Osteoblast (primary cell): ENCODE results near the gene BTC. TPM values are rescaled to one million over a fixed set of nuclear protein-coding genes. Genes with fewer than 3 reads are reported as not detected.

ENCODE experiments used
- DNase-seq: peaks from one replicate; pipeline ENCODE4 v3.0.0; 2011; ENCODE audit warnings: low spot score, mixed read lengths; ENCODE audit not compliant: insufficient read length; ENCODE audit errors: missing footprints
- H2AFZ ChIP-seq: 2 replicates; pipeline ENCODE4 v1.6.0; 2011; ENCODE audit warnings: mild to moderate bottlenecking, low read length
- H3K27ac ChIP-seq: 2 replicates; pipeline ENCODE4 v1.5.1; 2011; ENCODE audit warnings: mild to moderate bottlenecking, low read depth, low read length, moderate library complexity
- H3K27me3 ChIP-seq: 2 replicates; pipeline ENCODE4 v1.6.0; 2012; ENCODE audit warnings: mild to moderate bottlenecking, control low read depth, inconsistent platforms, low read length, moderate library complexity; ENCODE audit not compliant: insufficient read depth
- H3K36me3 ChIP-seq: 2 replicates; pipeline ENCODE4 v1.5.1; 2011; ENCODE audit warnings: mild to moderate bottlenecking, low read length, control low read depth, moderate library complexity; ENCODE audit not compliant: insufficient read depth
- H3K4me1 ChIP-seq: 2 replicates; pipeline ENCODE4 v1.5.1; 2011; ENCODE audit warnings: mild to moderate bottlenecking, low read length, control low read depth, moderate library complexity; ENCODE audit not compliant: insufficient read depth
- H3K4me2 ChIP-seq: 2 replicates; pipeline ENCODE4 v1.6.0; 2011; ENCODE audit warnings: mild to moderate bottlenecking, low read length; ENCODE audit not compliant: insufficient read depth
- H3K4me3 ChIP-seq: fragments of 200-600 bp; sonication (generic); 3 replicates; pipeline ENCODE4 v1.5.1; 2012; ENCODE audit warnings: mild to moderate bottlenecking, low read length, inconsistent platforms; ENCODE audit not compliant: insufficient read depth
- H3K79me2 ChIP-seq: 2 replicates; pipeline ENCODE4 v1.6.0; 2012; ENCODE audit warnings: mild to moderate bottlenecking, low read length, control low read depth, inconsistent platforms; ENCODE audit not compliant: insufficient read depth
- H3K9me3 ChIP-seq: 2 replicates; pipeline ENCODE4 v1.5.1; 2011; ENCODE audit warnings: low read depth, low read length, control low read depth
- H4K20me1 ChIP-seq: 2 replicates; pipeline ENCODE4 v1.6.0; 2012; ENCODE audit warnings: mild to moderate bottlenecking, low read length, control low read depth; ENCODE audit not compliant: insufficient read depth
- total RNA-seq: library from RNA; depleted of rRNA; stranded (reverse); fragments of >200 nt; gene quantifications from 2 replicates; pipeline ENCODE4 v1.2.3, GENCODE V29; 2012
- TF ChIP-seq, protein P1 (sequence below): IDR thresholded peaks from 2 replicates; pipeline ENCODE4 v1.5.1; 2011; ENCODE audit warnings: mild to moderate bottlenecking, low read depth, low read length, moderate library complexity; ENCODE audit errors: extremely low read depth

BTC gene, protein sequence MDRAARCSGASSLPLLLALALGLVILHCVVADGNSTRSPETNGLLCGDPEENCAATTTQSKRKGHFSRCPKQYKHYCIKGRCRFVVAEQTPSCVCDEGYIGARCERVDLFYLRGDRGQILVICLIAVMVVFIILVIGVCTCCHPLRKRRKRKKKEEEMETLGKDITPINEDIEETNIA
- 0.29 and 0.36 TPM in 2 replicates for total RNA-seq

DNA sequence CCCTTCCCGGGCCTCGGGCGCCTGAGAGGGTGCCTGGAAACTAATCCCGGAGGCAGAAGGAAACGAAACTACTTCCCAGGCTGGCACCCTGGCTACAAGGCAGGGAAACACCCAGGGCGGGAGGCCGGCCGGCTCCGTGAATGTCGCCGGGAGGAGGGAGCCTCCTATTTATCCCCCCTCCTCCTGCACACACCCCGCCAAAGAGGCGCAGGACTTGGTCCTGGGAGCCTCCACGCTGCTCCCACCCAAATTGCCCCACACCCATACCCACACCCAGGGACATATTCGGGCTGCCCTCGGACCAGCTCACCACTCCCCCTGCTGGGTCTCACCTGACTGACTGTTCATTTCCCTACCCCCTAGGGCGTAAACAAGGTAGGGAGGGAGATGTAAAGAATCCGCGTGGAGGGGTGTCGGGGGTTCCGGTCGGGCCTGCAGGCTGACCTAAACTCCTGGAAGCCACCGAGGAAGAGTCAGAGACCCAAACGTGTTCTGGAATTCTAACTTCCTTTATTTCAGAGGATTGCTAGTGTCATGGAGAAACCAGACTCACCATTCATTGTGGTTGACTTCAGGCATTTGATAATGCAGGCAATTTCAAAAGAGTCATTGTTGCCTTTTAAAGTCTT lies at the start of gene BTC:
TSS of gene BTC (minus strand) at position 142 of the 629 bp plus-strand sequence. CDS start 198 bp downstream, outside the sequence.
- Histone ChIP-seq H3K4me2 (peak within 1 kb of the TSS; percentile 88), H3K79me2 (no peaks in the 10 kb centered on the region), H3K4me3 (peak within 1 kb of the TSS; percentile 75), H4K20me1 (no peaks in the 10 kb centered on the region), H3K27ac (no peak within 1 kb of the TSS), H3K9me3 (no peaks in the 10 kb centered on the region), H3K36me3 (no peaks in the 10 kb centered on the region), H3K27me3 (peaks cover 64% of the 10 kb centered on the region), H2AFZ (peak within 1 kb of the TSS; percentile 71), H3K4me1 (no peaks in the 10 kb centered on the region)
- DNase-seq: peak; percentile 35
- TF ChIP-seq, protein P1, sequence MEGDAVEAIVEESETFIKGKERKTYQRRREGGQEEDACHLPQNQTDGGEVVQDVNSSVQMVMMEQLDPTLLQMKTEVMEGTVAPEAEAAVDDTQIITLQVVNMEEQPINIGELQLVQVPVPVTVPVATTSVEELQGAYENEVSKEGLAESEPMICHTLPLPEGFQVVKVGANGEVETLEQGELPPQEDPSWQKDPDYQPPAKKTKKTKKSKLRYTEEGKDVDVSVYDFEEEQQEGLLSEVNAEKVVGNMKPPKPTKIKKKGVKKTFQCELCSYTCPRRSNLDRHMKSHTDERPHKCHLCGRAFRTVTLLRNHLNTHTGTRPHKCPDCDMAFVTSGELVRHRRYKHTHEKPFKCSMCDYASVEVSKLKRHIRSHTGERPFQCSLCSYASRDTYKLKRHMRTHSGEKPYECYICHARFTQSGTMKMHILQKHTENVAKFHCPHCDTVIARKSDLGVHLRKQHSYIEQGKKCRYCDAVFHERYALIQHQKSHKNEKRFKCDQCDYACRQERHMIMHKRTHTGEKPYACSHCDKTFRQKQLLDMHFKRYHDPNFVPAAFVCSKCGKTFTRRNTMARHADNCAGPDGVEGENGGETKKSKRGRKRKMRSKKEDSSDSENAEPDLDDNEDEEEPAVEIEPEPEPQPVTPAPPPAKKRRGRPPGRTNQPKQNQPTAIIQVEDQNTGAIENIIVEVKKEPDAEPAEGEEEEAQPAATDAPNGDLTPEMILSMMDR: peak; percentile 28

DNA sequence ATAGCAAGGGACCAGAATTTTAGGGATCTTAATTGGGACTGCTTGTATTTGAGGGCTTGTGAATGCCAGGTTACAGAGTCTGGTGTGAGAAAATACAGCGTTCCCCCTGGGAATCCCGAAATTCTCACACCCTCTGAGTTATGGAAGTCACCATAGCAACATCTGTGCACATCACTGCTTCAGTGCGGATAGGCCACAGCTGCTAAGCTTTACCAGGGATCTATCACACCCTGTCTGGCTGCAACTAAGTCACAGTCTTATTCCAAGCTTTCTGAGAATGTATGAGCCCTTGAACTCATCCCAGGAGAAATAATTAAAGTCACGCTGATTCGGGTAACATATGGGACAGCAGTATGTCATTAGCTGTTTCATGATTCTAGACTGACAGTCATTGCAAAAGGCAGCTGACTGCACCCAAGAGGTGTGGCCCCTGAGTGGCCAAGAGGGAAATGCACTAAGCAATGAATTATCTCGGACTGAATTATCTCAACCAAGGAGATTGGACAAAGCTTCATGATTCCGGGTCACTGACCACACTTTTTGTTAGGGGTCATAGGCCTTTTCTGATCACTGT lies 46.7 kb upstream of the BTC start:
- no peaks in the 10 kb centered on the region for H3K4me1 ChIP-seq
- H3K4me3 ChIP-seq: no peak overlapping the region
- no peak overlapping the region for H2AFZ ChIP-seq
- TF ChIP-seq, protein P1: no peak
- no peak overlapping the region for H3K4me2 ChIP-seq
- H3K9me3 ChIP-seq: no peaks in the 10 kb centered on the region
- no peak overlapping the region for H3K27ac ChIP-seq
- no peaks in the 10 kb centered on the region for H4K20me1 ChIP-seq
- no peaks in the 10 kb centered on the region for H3K36me3 ChIP-seq
- H3K27me3 ChIP-seq: no peaks in the 10 kb centered on the region
- H3K79me2 ChIP-seq: no peaks in the 10 kb centered on the region
- DNase-seq: no peak

DNA sequence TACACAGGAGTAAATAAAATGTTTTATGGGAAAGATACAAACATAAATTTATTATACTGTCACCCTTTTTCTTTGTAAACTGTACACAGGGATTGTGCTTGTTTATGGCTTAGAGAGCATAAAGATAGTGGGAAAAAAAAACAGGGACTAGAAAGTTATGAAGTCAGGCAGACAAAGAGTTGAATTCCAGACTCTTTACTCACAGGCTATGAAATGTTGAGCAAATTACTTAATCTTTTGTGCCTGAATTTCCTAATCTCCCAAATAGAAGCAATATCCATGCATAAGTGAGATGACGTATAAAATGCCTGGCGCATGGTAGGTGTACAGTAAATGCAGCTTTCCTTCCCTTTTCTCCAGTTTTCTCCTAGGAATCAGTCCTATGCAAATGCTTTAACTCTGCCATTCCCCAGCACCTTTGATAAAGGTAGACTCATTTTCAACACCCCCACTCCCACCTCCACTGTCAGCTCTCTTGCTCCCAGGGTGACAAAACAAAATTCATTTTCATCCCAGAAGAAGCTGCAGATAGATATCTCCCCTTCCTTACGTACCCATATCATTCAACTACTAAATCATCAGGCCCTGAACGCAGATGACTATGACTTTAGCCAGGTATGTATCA lies 44.5 kb upstream of the BTC start:
- no peak for DNase-seq
- no peak overlapping the region for H3K27ac ChIP-seq
- H4K20me1 ChIP-seq: no peaks in the 10 kb centered on the region
- H3K36me3 ChIP-seq: no peaks in the 10 kb centered on the region
- H3K4me1 ChIP-seq: no peaks in the 10 kb centered on the region
- no peaks in the 10 kb centered on the region for H3K27me3 ChIP-seq
- H3K4me3 ChIP-seq: no peak overlapping the region
- H2AFZ ChIP-seq: no peak overlapping the region
- H3K79me2 ChIP-seq: no peaks in the 10 kb centered on the region
- H3K4me2 ChIP-seq: no peak overlapping the region
- H3K9me3 ChIP-seq: no peaks in the 10 kb centered on the region
- TF ChIP-seq, protein P1: no peak

DNA sequence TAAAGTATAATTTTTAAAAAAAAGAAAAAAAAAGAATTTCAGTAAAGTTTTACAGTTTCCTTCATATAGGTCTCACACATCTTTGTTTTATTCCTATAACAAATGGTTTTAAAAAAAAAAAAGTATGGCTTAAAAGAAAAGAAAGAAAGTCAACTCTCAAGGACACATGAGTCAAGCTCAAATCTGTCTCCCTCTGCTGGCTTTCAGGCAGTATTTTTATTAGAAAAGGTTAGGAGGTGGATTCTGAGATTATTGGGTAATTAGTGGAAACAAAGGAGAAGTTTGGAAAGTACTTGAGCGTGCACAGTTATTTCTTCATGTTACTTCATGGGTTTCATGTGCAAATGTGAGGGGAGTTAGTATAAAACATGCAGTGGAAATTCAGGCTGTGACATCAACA lies 36.6 kb upstream of the BTC start:
- TF ChIP-seq, protein P1: peak; percentile 32
- Histone ChIP-seq H3K4me1 (no peaks in the 10 kb centered on the region), H4K20me1 (no peaks in the 10 kb centered on the region), H3K4me2 (no peak overlapping the region), H3K9me3 (no peaks in the 10 kb centered on the region), H3K27ac (no peak overlapping the region), H3K27me3 (no peaks in the 10 kb centered on the region), H3K79me2 (no peaks in the 10 kb centered on the region), H3K36me3 (no peaks in the 10 kb centered on the region), H2AFZ (no peak overlapping the region), H3K4me3 (no peak overlapping the region)
- no peak for DNase-seq
